IPS DF 19.7 (cell line): Measurements from ENCODE around the gene ABCA1.
"Not testable (repeated sequence)": the region's sequence is repeated elsewhere in the genome, so short reads cannot be mapped to it uniquely, and the experiment has no call there.

ENCODE experiments used
- DNase-seq: peaks from one replicate; pipeline ENCODE4 v3.0.0-alpha.2; 2013; ENCODE audit warnings: low read depth, low spot score

The ABCA1 gene

GRCh38 chr9:104795857-104796256, 132.1 kb downstream of the ABCA1 start:
- no peak for DNase-seq

- DNase-seq, result no peak
Measured at GRCh38 chr9:104795082-104795481, 132.9 kb downstream of the ABCA1 start.

GRCh38 chr9:104794070-104794469, 133.9 kb downstream of the ABCA1 start:
- no peak for DNase-seq

GRCh38 chr9:104788251-104788650, 139.7 kb downstream of the ABCA1 start:
- no peak for DNase-seq

- no peak for DNase-seq
Measured at GRCh38 chr9:104787306-104788015, 140.5 kb downstream of the ABCA1 start.

GRCh38 chr9:104786293-104786692, 141.7 kb downstream of the ABCA1 start:
- no peak for DNase-seq

GRCh38 chr9:104784098-104784497, 143.9 kb downstream of the ABCA1 start:
- DNase-seq, result no peak

- DNase-seq, result no peak
Measured at GRCh38 chr9:104783588-104783987, 144.4 kb downstream of the ABCA1 start.

- DNase-seq, result no peak
Measured at GRCh38 chr9:104780796-104781395, 147.1 kb downstream of the ABCA1 start.

- DNase-seq, result no peak
Measured at GRCh38 chr9:104779946-104780535, 147.9 kb downstream of the ABCA1 start.

GRCh38 chr9:104779334-104779733, 148.6 kb downstream of the ABCA1 start:
- no peak for DNase-seq

- DNase-seq, result no peak
Measured at GRCh38 chr9:104778802-104779201, 149.2 kb downstream of the ABCA1 start.

GRCh38 chr9:104776797-104777196, 151.2 kb downstream of the ABCA1 start:
- no peak for DNase-seq

GRCh38 chr9:104775976-104776375, 152.0 kb downstream of the ABCA1 start:
- no peak for DNase-seq

GRCh38 chr9:104775574-104775936, 152.4 kb downstream of the ABCA1 start:
- DNase-seq, result no peak

GRCh38 chr9:104774831-104775573, 153.0 kb downstream of the ABCA1 start:
- no peak for DNase-seq

GRCh38 chr9:104774132-104774531, 153.8 kb downstream of the ABCA1 start:
- no peak for DNase-seq

GRCh38 chr9:104772714-104773510, 155.0 kb downstream of the ABCA1 start:
- DNase-seq, result no peak

GRCh38 chr9:104769655-104770054, 158.3 kb downstream of the ABCA1 start:
- DNase-seq, result no peak

GRCh38 chr9:104769029-104769428, 158.9 kb downstream of the ABCA1 start:
- not testable (repeated sequence) for DNase-seq

GRCh38 chr9:104767507-104767906, 160.4 kb downstream of the ABCA1 start:
- DNase-seq, result no peak

GRCh38 chr9:104766025-104766424, 161.9 kb downstream of the ABCA1 start:
- DNase-seq, result no peak
